B cell (primary cell): Measurements from ENCODE around the gene HPN.

Experiments used
- EZH2 ChIP-seq: IDR thresholded peaks from 2 replicates; pipeline ENCODE4 v1.6.1; 2012; ENCODE audit warnings: borderline replicate concordance, low read depth, mild to moderate bottlenecking, moderate library complexity, low read length; ENCODE audit not compliant: insufficient read depth, poor library complexity, severe bottlenecking
- TF ChIP-seq, protein P1 (sequence below): fragments of 200-600 bp; IDR thresholded peaks from one replicate; pipeline ENCODE4 v1.8.0; 2022; ENCODE audit warnings: antibody characterized with exemption, mild to moderate bottlenecking

DNA sequence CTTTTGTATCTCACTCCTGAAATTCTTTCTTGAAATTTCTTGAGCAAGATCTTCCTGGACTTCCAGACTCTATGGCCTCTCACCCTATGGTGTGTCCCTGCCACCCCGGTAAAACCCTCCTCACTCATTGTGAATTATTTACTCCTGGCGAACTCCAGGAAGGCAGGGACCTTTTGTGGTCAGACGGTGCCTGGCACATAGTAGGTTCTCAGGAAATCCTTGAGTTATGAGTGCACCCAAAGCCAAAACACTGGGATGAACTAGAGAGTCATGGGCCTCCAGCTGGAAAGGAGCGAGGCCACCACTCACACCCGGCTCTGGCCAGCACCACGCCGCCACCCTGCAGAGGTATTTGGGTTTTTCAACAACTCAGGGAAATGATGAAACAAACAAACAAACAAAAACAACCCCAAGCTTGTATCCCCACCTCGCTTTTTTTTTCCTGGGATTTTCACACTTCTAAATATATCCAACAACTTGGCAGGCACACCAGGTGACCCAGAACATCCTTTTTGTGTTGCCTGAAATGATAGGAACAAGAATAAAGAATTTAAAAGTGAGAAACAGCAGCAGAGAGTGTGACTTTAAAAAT lies 11.2 kb downstream of the HPN start:
- TF ChIP-seq, protein P1, sequence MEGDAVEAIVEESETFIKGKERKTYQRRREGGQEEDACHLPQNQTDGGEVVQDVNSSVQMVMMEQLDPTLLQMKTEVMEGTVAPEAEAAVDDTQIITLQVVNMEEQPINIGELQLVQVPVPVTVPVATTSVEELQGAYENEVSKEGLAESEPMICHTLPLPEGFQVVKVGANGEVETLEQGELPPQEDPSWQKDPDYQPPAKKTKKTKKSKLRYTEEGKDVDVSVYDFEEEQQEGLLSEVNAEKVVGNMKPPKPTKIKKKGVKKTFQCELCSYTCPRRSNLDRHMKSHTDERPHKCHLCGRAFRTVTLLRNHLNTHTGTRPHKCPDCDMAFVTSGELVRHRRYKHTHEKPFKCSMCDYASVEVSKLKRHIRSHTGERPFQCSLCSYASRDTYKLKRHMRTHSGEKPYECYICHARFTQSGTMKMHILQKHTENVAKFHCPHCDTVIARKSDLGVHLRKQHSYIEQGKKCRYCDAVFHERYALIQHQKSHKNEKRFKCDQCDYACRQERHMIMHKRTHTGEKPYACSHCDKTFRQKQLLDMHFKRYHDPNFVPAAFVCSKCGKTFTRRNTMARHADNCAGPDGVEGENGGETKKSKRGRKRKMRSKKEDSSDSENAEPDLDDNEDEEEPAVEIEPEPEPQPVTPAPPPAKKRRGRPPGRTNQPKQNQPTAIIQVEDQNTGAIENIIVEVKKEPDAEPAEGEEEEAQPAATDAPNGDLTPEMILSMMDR, result no peak
- TF ChIP-seq EZH2, result no peak
